GM12878 (cell line): ENCODE measurements around the gene IL1RAPL1. TPM values are rescaled to one million over a fixed set of nuclear protein-coding genes. Genes with fewer than 3 reads are reported as not detected.

Source experiments
- ATAC-seq: fragments of 200-7000 bp; cut with Tn5 transposase; 3 replicates; pipeline ENCODE4 v1.9.1; 2020; ENCODE audit warnings: mild to moderate bottlenecking, moderate library complexity
- BruUV-seq: library from RNA; stranded (reverse); fragments of 400-500 nt; replicated peaks from 2 replicates; lab custom pipeline; 2021; lab: Mats Ljungman, UMichigan
- CTCF ChIA-PET: fragments of 300-600 bp; sonication (Branson Sonifier 250); formaldehyde crosslinking; extraction: SDS; loops from one replicate; lab custom pipeline; 2021; ENCODE audit warnings: inconsistent platforms; lab: Yijun Ruan, JAX
- POLR2A ChIA-PET: fragments of 350-600 bp; formaldehyde crosslinking; extraction: SDS; loops from one replicate; lab custom pipeline; 2021; ENCODE audit warnings: inconsistent platforms; lab: Charles Lee
- RAD21 ChIA-PET: fragments of 300-600 bp; sonication (Branson Sonifier 250); formaldehyde crosslinking; loops from one replicate; lab custom pipeline; 2023; ENCODE audit warnings: antibody characterized with exemption; ENCODE audit not compliant: unreplicated experiment; lab: Charles Lee
- SMC1A ChIA-PET: fragments of 300-600 bp; sonication (Branson Sonifier 250); formaldehyde crosslinking; loops from one replicate; lab custom pipeline; 2023; ENCODE audit not compliant: unreplicated experiment, uncharacterized antibody; lab: Charles Lee
- DNase-seq: peaks from one replicate; pipeline ENCODE4 v3.0.0-alpha.2; 2011; ENCODE audit warnings: low read depth, low spot score
- FAIRE-seq: peaks from 3 replicates; lab custom pipeline; 2011; peaks lifted over from hg19 to GRCh38; lab: Jason Lieb, UNC
- H2AFZ ChIP-seq: 2 replicates; pipeline ENCODE4 v1.6.0; 2011; ENCODE audit warnings: low read depth, low read length, control low read depth; ENCODE audit not compliant: control insufficient read depth
- H3K27ac ChIP-seq: 2 replicates; pipeline ENCODE4 v1.5.1; 2011; ENCODE audit warnings: control low read depth; ENCODE audit not compliant: control insufficient read depth, insufficient read depth
- H3K27me3 ChIP-seq, 2 experiments: replicated peaks in 1 of 2; 2 replicates each; pipeline versions ENCODE4 v1.6.0 to v1.6.1; 2011; ENCODE audit warnings: low read length in 1 of 2; ENCODE audit not compliant: control insufficient read depth in 2 of 2, insufficient read depth in 2 of 2
- H3K36me3 ChIP-seq, 2 experiments: 2 replicates each; pipeline ENCODE4 v1.5.1; 2011; ENCODE audit warnings: low read length in 1 of 2; ENCODE audit not compliant: control insufficient read depth in 2 of 2, insufficient read depth in 2 of 2
- H3K4me1 ChIP-seq: 2 replicates; pipeline ENCODE4 v1.6.1; 2011; ENCODE audit warnings: mild to moderate bottlenecking, low read length, moderate library complexity, mixed read lengths; ENCODE audit not compliant: control insufficient read depth, insufficient read depth
- H3K4me2 ChIP-seq: 2 replicates; pipeline ENCODE4 v1.6.0; 2011; ENCODE audit warnings: control low read depth; ENCODE audit not compliant: control insufficient read depth, insufficient read depth
- H3K4me3 ChIP-seq: fragments of 200-600 bp; sonication (generic); 2 replicates; pipeline ENCODE4 v1.5.1; 2016
- H3K79me2 ChIP-seq: 2 replicates; pipeline ENCODE4 v1.6.0; 2011; ENCODE audit warnings: low read length; ENCODE audit not compliant: control insufficient read depth, insufficient read depth
- H3K9ac ChIP-seq: 2 replicates; pipeline ENCODE4 v1.8.0; 2011; ENCODE audit warnings: low read length, control low read depth, mixed read lengths; ENCODE audit not compliant: control insufficient read depth, insufficient read depth
- H3K9me3 ChIP-seq: replicated peaks from 3 replicates; pipeline ENCODE4 v1.5.1; 2011; ENCODE audit warnings: mild to moderate bottlenecking, low read length; ENCODE audit not compliant: control insufficient read depth, insufficient read depth
- H4K20me1 ChIP-seq: 2 replicates; pipeline ENCODE4 v1.6.0; 2011; ENCODE audit not compliant: control insufficient read depth, insufficient read depth
- BMI1 ChIP-seq: fragments of 450-650 bp; IDR thresholded peaks from 2 replicates; pipeline ENCODE4 v1.6.1; 2016; ENCODE audit warnings: mild to moderate bottlenecking, moderate library complexity, borderline replicate concordance
- HDAC2 ChIP-seq: fragments of 200-600 bp; sonication (generic); IDR thresholded peaks from 2 replicates; pipeline ENCODE4 v1.6.1; 2017
- IKZF2 ChIP-seq, 2 experiments: fragments of 450-650 bp; IDR thresholded peaks; 2 replicates each; pipeline ENCODE4 v1.6.1; 2017; ENCODE audit warnings: mild to moderate bottlenecking in 2 of 2, moderate library complexity in 2 of 2
- LARP7 ChIP-seq: fragments of 450-650 bp; IDR thresholded peaks from 2 replicates; pipeline ENCODE4 v1.6.1; 2017; ENCODE audit warnings: mild to moderate bottlenecking
- MLLT1 ChIP-seq: fragments of 450-650 bp; IDR thresholded peaks from 2 replicates; pipeline ENCODE4 v1.6.1; 2016; ENCODE audit warnings: mild to moderate bottlenecking
- NR2C1 ChIP-seq: fragments of 450-650 bp; IDR thresholded peaks from 2 replicates; pipeline ENCODE4 v1.6.1; 2017; ENCODE audit warnings: antibody characterized with exemption, mild to moderate bottlenecking, moderate library complexity
- PBX3 ChIP-seq: IDR thresholded peaks from 2 replicates; pipeline ENCODE4 v1.6.1; 2011; ENCODE audit warnings: mild to moderate bottlenecking, low read depth, low read length, moderate library complexity; ENCODE audit not compliant: insufficient replicate concordance
- SMAD5 ChIP-seq: IDR thresholded peaks from 2 replicates; pipeline ENCODE4 v1.6.1; 2016; ENCODE audit warnings: antibody characterized with exemption, low read depth
- SMARCA5 ChIP-seq: fragments of 450-650 bp; IDR thresholded peaks from 2 replicates; pipeline ENCODE4 v1.6.1; 2017; ENCODE audit warnings: mild to moderate bottlenecking
- SREBF2 ChIP-seq: IDR thresholded peaks from 2 replicates; pipeline ENCODE4 v1.6.1; 2012; ENCODE audit warnings: mild to moderate bottlenecking, low read length
- SUPT20H ChIP-seq: IDR thresholded peaks from 2 replicates; pipeline ENCODE4 v1.6.1; 2011; ENCODE audit warnings: low read depth, mild to moderate bottlenecking, low read length, moderate library complexity, borderline replicate concordance; ENCODE audit not compliant: control insufficient read depth
- TCF3 ChIP-seq: IDR thresholded peaks from 2 replicates; pipeline ENCODE4 v1.6.1; 2012; ENCODE audit warnings: low read depth, mild to moderate bottlenecking, low read length, borderline replicate concordance; ENCODE audit not compliant: insufficient read depth
- USF2 ChIP-seq: IDR thresholded peaks from 2 replicates; pipeline ENCODE4 v1.6.1; 2011; ENCODE audit warnings: low read depth, low read length, improper control_type of control experiment, borderline replicate concordance
- ZBTB4 ChIP-seq: fragments of 450-650 bp; formaldehyde crosslinking; IDR thresholded peaks from 2 replicates; pipeline ENCODE4 v1.4.0; 2022; ENCODE audit warnings: mild to moderate bottlenecking, moderate library complexity
- ZNF217 ChIP-seq: fragments of 450-650 bp; IDR thresholded peaks from 2 replicates; pipeline ENCODE4 v1.6.1; 2017; ENCODE audit warnings: antibody characterized with exemption, mild to moderate bottlenecking
- ZZZ3 ChIP-seq: IDR thresholded peaks from 2 replicates; pipeline ENCODE4 v1.6.1; 2011; ENCODE audit warnings: low read depth; ENCODE audit not compliant: control insufficient read depth, insufficient read length
- WGBS: methylation state at CpG from one replicate; pipeline ENCODE4 v1.1.6; 2016; ENCODE audit warnings: low lambda C conversion rate; ENCODE audit not compliant: insufficient replicate concordance, insufficient coverage; ENCODE audit errors: missing lambda C conversion rate; 5-methylcytosine and 5-hydroxymethylcytosine counted together
- in situ Hi-C: fragments of 300-500 bp; cut with MboI; formaldehyde crosslinking; loops from 9 replicates; pipeline ENCODE4 v1.14.3; 2018; ENCODE audit warnings: mixed read lengths
- intact Hi-C: fragments of 100-400 bp; cut with micrococcal nuclease; formaldehyde crosslinking; loops from one replicate; pipeline ENCODE4 v1.14.2; 2022; ENCODE audit not compliant: unreplicated experiment
- polyA plus RNA-seq, 11 experiments: library from polyadenylated mRNA; depleted of rRNA in 4 of 11; unstranded in 6 of 11; stranded (reverse) in 5 of 11; fragments of >200 nt; fragmentation: Nextera tagmentation in 4 of 11; fragmentation: Illumina TruSeq in 1 of 11; extraction: Ambion mirVana in 4 of 11; extraction: Trizol in 1 of 11; gene quantifications; 1 replicate in 1 of 11; 2 replicates in 10 of 11; pipeline versions ENCODE4 v1.2.1 to v1.2.3, GENCODE V29; 2011 to 2016; ENCODE audit warnings: inconsistent platforms in 2 of 11, missing spikeins in 2 of 11, low read depth in 1 of 11
- total RNA-seq, 4 experiments: library from RNA; depleted of rRNA in 3 of 4; stranded (reverse); fragments of >200 nt in 3 of 4; fragmentation: Illumina TruSeq in 1 of 4; extraction: Trizol in 1 of 4; gene quantifications; 2 replicates each; pipeline versions ENCODE4 v1.2.1 to v1.2.3, GENCODE V29; 2013 to 2021

The IL1RAPL1 gene
- total and polyA plus RNA-seq, 10 of the 15 experiments (the other 5 are each of a cell fraction or from before 2014, with no cell fraction given), result not detected

GRCh38 chrX:28979877-28980276 is 392.6 kb downstream of the IL1RAPL1 start:
- SMC1A ChIA-PET, result no interaction called here
- POLR2A ChIA-PET, result no interaction called here

More at GRCh38 chrX:28979877-28980276, 392.6 kb downstream of the IL1RAPL1 start:
- intact Hi-C loops (no loop called here), in situ Hi-C loops (no loop called here)
- DNase-seq (no peak), ATAC-seq (peak; percentile 19; the same call in 1 of the 3 replicates), FAIRE-seq (no peak)
- no TSS peak for BruUV-seq
- Histone ChIP-seq H3K9me3 (no peaks in the 10 kb centered on the region; the same call in 2 of the 3 replicates), H3K36me3 (no peaks in the 10 kb centered on the region), H3K79me2 (no peaks in the 10 kb centered on the region), H2AFZ (no peak overlapping the region), H3K4me1 (no peaks in the 10 kb centered on the region; the same call in 1 of the 2 replicates), H3K4me2 (no peak overlapping the region), H4K20me1 (no peaks in the 10 kb centered on the region), H3K9ac (no peak overlapping the region), H3K27ac (no peak overlapping the region), H3K27me3 (no peaks in the 10 kb centered on the region), H3K4me3 (no peak overlapping the region)
- ChIA-PET CTCF (no interaction called here), RAD21 (no interaction called here)
- WGBS, result 0% methylated on average over 1 of the region's 1 CpG
- TF ChIP-seq ZNF217, result no peak
- no peak for TF ChIP-seq USF2
- no peak for TF ChIP-seq SMARCA5
- no peak for TF ChIP-seq MLLT1
- TF ChIP-seq TCF3, result no peak
- no peak for TF ChIP-seq BMI1
- no peak for TF ChIP-seq ZBTB4 (CRISPR knock-in tag)
- TF ChIP-seq NR2C1, result no peak
- no peak for TF ChIP-seq SUPT20H
- TF ChIP-seq LARP7, result no peak
- TF ChIP-seq SMAD5, result no peak
- no peak for TF ChIP-seq SREBF2
- no peak for TF ChIP-seq IKZF2 (IDR thresholded peaks at IDR 0.05)
- TF ChIP-seq HDAC2, result no peak
- TF ChIP-seq PBX3, result no peak
- TF ChIP-seq ZZZ3, result no peak
